Uterus (tissue), 4 donors: ENCODE measurements around the gene IFITM10. TPM values are rescaled to one million over a fixed set of nuclear protein-coding genes. Genes with fewer than 3 reads are reported as not detected.

Experiments used
- DNase-seq, 2 donors: peaks; one replicate each; pipeline ENCODE4 v3.0.0-alpha.2; 2019 to 2020
- H3K27ac ChIP-seq, 2 donors: fragments of 200-600 bp; sonication (generic); 1 replicate in 1 of 2; 2 replicates in 1 of 2; pipeline ENCODE4 v1.5.1; 2016 to 2018
- H3K27me3 ChIP-seq, 2 donors: fragments of 200-600 bp; sonication (generic); one replicate each; pipeline ENCODE4 v1.5.1; 2018 to 2019; ENCODE audit warnings: control low read depth in 1 of 2
- H3K36me3 ChIP-seq, 2 donors: fragments of 200-600 bp; sonication (generic); one replicate each; pipeline ENCODE4 v1.5.1; 2019; ENCODE audit warnings: control low read depth in 1 of 2
- H3K4me1 ChIP-seq, 2 donors: fragments of 200-600 bp; sonication (generic); one replicate each; pipeline ENCODE4 v1.5.1; 2018 to 2019; ENCODE audit warnings: control low read depth in 1 of 2
- H3K4me3 ChIP-seq, 2 donors: fragments of 200-600 bp; sonication (generic); 1 replicate in 1 of 2; 2 replicates in 1 of 2; pipeline ENCODE4 v1.5.1; 2018 to 2019; ENCODE audit warnings: mild to moderate bottlenecking in 1 of 2
- H3K9me3 ChIP-seq, 2 donors: fragments of 200-600 bp; sonication (generic); one replicate each; pipeline ENCODE4 v1.5.1; 2019; ENCODE audit warnings: control low read depth in 1 of 2
- POLR2A ChIP-seq, 2 donors: fragments of 450-650 bp; IDR thresholded peaks; one replicate each; pipeline ENCODE4 v1.6.1; 2016; ENCODE audit warnings: antibody characterized with exemption in 2 of 2, mild to moderate bottlenecking in 1 of 2, moderate library complexity in 1 of 2
- intact Hi-C: fragments of 100-400 bp; cut with DNase I; formaldehyde crosslinking; loops from one replicate; pipeline ENCODE4 v1.15.1; 2023; ENCODE audit warnings: low total_unique reads
- total RNA-seq, 4 donors: library from RNA; depleted of rRNA in 3 of 4; stranded (reverse); fragments of >200 nt in 3 of 4; gene quantifications; one replicate each; pipeline versions ENCODE4 v1.1.0 to v1.2.4, GENCODE V29; 2014 to 2023
- TF ChIP-seq, protein P1 (sequence below), 4 experiments: fragments of 200-600 bp in 2 of 4; fragments of 450-650 bp in 2 of 4; sonication (generic) in 2 of 4; IDR thresholded peaks; one replicate each; pipeline ENCODE4 v1.5.1; 2016 to 2019; ENCODE audit warnings: antibody characterized with exemption in 4 of 4, mild to moderate bottlenecking in 2 of 4, moderate library complexity in 1 of 4
- donor health status: DM: yes; HTN: yes; CAD: no.

Gene IFITM10
- total RNA-seq, 4 donors from 2014 or later: 0.85 TPM; not detected in 3

DNA sequence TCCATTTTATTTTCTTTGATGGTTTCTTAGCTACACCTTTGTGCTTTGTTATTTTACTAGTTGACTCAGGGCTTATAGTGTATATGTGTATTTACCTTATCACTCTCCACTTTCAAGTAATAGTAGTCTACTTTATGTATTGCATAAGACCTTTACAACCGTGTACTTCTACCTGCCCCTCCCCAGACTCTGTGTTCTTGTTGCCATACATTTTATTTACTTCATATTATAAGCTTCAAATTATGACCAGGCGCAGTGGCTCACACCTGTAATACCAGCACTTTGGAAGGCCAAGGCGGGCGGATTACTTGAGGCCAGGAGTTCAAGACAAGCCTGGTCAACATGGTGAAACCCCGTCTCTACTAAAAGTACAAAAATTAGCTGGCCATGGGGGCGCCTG, 41.5 kb upstream of the IFITM10 start:
- no peak overlapping the region for H3K27ac ChIP-seq
- intact Hi-C loops: no loop called here
- DNase-seq: no peak

DNA sequence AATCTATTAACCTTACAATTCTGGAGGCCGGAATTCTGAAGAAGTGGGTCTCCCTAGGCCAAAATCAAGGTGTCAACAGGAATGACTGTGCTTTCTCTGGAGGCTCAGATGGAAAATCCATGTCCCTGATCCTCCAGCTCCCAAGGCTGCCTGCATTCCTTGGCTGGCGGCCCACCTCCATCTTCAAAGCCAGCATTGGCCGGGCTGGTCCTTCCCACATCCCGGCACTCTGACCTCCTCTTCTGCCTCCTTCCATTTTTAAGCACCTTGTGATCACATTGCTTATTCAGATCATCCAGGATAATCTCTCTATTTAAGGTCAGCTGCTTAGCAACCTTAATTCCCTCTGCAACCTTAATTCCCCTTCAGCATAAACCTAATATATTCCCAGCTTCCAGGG, 36.1 kb upstream of the IFITM10 start:
- intact Hi-C loops: no loop called here
- DNase-seq: no peak
- Histone ChIP-seq H3K27ac (no peak overlapping the region), H3K9me3 (no peaks in the 10 kb centered on the region), H3K4me3 (no peak overlapping the region), H3K27me3 (no peaks in the 10 kb centered on the region), H3K4me1 (no peaks in the 10 kb centered on the region), H3K36me3 (no peaks in the 10 kb centered on the region)
- no peak for TF ChIP-seq POLR2A (IDR thresholded peaks at IDR 0.05)
- TF ChIP-seq, protein P1, sequence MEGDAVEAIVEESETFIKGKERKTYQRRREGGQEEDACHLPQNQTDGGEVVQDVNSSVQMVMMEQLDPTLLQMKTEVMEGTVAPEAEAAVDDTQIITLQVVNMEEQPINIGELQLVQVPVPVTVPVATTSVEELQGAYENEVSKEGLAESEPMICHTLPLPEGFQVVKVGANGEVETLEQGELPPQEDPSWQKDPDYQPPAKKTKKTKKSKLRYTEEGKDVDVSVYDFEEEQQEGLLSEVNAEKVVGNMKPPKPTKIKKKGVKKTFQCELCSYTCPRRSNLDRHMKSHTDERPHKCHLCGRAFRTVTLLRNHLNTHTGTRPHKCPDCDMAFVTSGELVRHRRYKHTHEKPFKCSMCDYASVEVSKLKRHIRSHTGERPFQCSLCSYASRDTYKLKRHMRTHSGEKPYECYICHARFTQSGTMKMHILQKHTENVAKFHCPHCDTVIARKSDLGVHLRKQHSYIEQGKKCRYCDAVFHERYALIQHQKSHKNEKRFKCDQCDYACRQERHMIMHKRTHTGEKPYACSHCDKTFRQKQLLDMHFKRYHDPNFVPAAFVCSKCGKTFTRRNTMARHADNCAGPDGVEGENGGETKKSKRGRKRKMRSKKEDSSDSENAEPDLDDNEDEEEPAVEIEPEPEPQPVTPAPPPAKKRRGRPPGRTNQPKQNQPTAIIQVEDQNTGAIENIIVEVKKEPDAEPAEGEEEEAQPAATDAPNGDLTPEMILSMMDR (IDR thresholded peaks at IDR 0.05): no peak

More for the DNA sequence above, 41.5 kb upstream of the IFITM10 start:
- H3K4me1 ChIP-seq: no peaks in the 10 kb centered on the region
- no peaks in the 10 kb centered on the region for H3K36me3 ChIP-seq
- no peak overlapping the region for H3K4me3 ChIP-seq
- no peaks in the 10 kb centered on the region for H3K9me3 ChIP-seq
- no peaks in the 10 kb centered on the region for H3K27me3 ChIP-seq
- no peak for TF ChIP-seq POLR2A (IDR thresholded peaks at IDR 0.05)
- TF ChIP-seq, protein P1 (IDR thresholded peaks at IDR 0.05): no peak

DNA sequence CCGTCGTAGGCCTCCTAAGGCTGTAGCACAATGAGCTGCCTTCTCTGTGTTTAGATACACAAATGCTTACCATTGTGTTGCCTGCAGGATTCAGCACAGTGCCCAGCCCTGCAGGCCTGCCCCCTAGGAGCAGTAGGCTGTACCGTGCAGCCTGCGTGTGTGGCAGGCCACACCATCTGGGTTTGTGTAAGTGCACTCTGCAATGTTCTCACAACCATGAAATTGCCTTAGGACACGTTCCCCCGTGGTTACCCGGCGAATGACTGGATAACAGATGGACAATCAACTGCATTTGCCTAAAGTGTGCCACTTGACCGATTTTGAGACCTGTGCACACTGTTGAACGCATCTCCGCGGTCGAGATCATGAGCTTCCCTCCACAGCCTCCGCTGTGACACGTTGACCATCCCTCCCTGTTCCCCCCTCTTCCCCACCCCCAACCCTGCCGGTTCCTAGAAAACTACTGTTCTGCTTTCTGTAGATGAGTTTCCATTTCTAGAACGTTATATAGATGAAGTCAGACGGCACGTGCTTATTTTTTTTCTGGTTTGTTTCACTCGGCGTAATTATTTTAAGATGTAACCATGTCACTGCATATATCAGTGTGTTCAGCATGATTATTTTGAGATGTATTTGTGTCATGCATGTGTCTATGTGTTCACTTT, 35.5 kb upstream of the IFITM10 start:
- Histone ChIP-seq H3K4me1 (no peaks in the 10 kb centered on the region), H3K4me3 (no peak overlapping the region), H3K9me3 (no peaks in the 10 kb centered on the region), H3K36me3 (no peaks in the 10 kb centered on the region), H3K27ac (no peak overlapping the region), H3K27me3 (no peaks in the 10 kb centered on the region)
- no peak for DNase-seq
- no peak for TF ChIP-seq POLR2A (IDR thresholded peaks at IDR 0.05)
- TF ChIP-seq, protein P1 (IDR thresholded peaks at IDR 0.05): no peak
- intact Hi-C loops: no loop called here

DNA sequence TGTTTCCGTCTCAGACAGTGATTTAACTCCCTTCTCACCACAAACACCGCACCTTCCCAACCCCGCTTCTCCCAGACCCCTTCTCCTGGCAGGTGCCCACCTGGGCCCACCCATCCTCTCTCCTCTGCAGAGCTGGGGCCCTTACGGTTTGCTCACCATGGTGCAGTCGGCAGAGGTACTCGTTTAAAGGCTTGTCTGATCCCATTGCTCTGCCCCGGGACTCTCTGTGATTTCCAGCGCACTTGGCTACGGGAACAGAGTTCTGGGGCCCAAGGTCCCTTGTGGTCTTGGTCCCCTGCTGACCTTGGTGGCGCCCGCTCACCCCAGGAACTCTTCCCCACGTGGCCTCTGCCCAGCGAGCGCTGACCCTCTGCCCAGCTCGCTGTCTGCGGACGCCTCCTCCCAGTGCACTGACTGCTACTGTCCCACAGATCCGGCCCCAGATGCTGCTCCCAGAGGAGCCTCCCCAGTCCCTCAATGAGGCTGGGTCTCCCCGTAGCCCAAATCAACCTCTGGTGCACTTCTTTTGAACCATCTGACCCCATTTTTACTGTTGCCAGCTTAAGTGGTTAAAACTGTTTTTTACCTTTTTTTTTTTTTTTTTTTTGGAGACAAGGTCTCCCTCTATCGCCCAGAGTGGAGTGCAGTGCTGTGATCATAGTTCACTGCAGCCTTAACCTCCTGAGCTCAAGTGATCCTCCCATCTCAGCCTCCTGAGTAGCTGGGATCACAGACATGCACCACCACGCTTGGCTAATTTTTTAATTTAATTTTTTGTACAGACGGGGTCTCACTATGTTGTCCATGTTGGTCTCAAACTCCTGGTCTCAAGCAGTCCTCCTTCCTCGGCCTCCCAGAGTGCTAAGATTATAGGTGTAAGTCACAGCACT, 34.6 kb upstream of the IFITM10 start:
- no peaks in the 10 kb centered on the region for H3K36me3 ChIP-seq
- H3K27me3 ChIP-seq: no peaks in the 10 kb centered on the region
- intact Hi-C loops: no loop called here
- H3K4me3 ChIP-seq: no peak overlapping the region
- no peak overlapping the region for H3K27ac ChIP-seq
- no peak for TF ChIP-seq POLR2A (IDR thresholded peaks at IDR 0.05)
- TF ChIP-seq, protein P1 (IDR thresholded peaks at IDR 0.05): no peak
- H3K4me1 ChIP-seq: no peaks in the 10 kb centered on the region
- DNase-seq: no peak
- no peaks in the 10 kb centered on the region for H3K9me3 ChIP-seq
